Measurements from ENCODE around the gene FOXP1. TPM values are rescaled to one million over a fixed set of nuclear protein-coding genes. Genes with fewer than 3 reads are reported as not detected.

FOXP1 gene
- total and polyA plus RNA-seq, 8 donors: 12.3 to 215 (median 117) TPM

- 78 to 88% (median 85%) methylated on average over 4 of the region's 4 CpGs for WGBS, 5 donors
- TF ChIP-seq POLR2A (IDR thresholded peaks at IDR 0.05) (no peak), CTCF (IDR thresholded peaks at IDR 0.05) (no peak), EP300 (IDR thresholded peaks at IDR 0.05) (no peak), POLR2AphosphoS5 (IDR thresholded peaks at IDR 0.05) (no peak)
- intact Hi-C loops (cut with DNase I; ENCODE audit: low total_unique reads): no loop called here
- Histone ChIP-seq H3K4me1 (peaks cover 31 to 66% (median 45%) of the 10 kb centered on the region in 4 donors), H3K36me3 (no peaks in the 10 kb centered on the region), H3K9me3 (no peaks in the 10 kb centered on the region), H3K27ac (peak overlapping the region; percentile 58 to 88 (median 76)), H3K4me3 (no peak overlapping the region), H3K27me3 (no peaks in the 10 kb centered on the region)
- DNase-seq: no peak
Observed at GRCh38 chr3:71211083-71211482, 372.4 kb downstream of the FOXP1 start.

- WGBS, 5 donors: 29 to 65% (median 59%) methylated on average over 4 of the region's 4 CpGs
- Histone ChIP-seq H3K4me3 (no peak overlapping the region), H3K27ac (peak overlapping the region; percentile 74 to 88 (median 79)), H3K4me1 (peaks cover 31 to 66% (median 47%) of the 10 kb centered on the region in 4 donors), H3K27me3 (no peaks in the 10 kb centered on the region), H3K9me3 (no peaks in the 10 kb centered on the region), H3K36me3 (no peaks in the 10 kb centered on the region)
- intact Hi-C loops (cut with DNase I; ENCODE audit: low total_unique reads): no loop called here
- peak in 1 of 2 donors; percentile 35 for DNase-seq
- peak; percentile 49 to 73 (median 59) for TF ChIP-seq POLR2AphosphoS5 (IDR thresholded peaks at IDR 0.05)
- TF ChIP-seq EP300 (IDR thresholded peaks at IDR 0.05): peak; percentile 38
- no peak for TF ChIP-seq POLR2A (IDR thresholded peaks at IDR 0.05)
- TF ChIP-seq CTCF (IDR thresholded peaks at IDR 0.05): peak in 3 of 7 experiments; percentile 7 to 18 (median 15)
Observed at GRCh38 chr3:71210257-71211007, 373.1 kb downstream of the FOXP1 start.

GRCh38 chr3:71208211-71209095 is 375.1 kb downstream of the FOXP1 start:
- Histone ChIP-seq H3K9me3 (no peaks in the 10 kb centered on the region), H3K4me1 (peaks cover 33 to 82% (median 60%) of the 10 kb centered on the region in 4 donors), H3K4me3 (no peak overlapping the region), H3K27me3 (no peaks in the 10 kb centered on the region), H3K36me3 (no peaks in the 10 kb centered on the region), H3K27ac (peak overlapping the region; percentile 43 to 88 (median 76))
- WGBS, 5 donors: 18 to 39% (median 24%) methylated on average over 6 of the region's 6 CpGs
- DNase-seq: peak; percentile 31 to 84
- TF ChIP-seq POLR2A (IDR thresholded peaks at IDR 0.05) (no peak), CTCF (IDR thresholded peaks at IDR 0.05) (no peak), POLR2AphosphoS5 (IDR thresholded peaks at IDR 0.05) (peak in 1 of 3 donors; percentile 66), EP300 (IDR thresholded peaks at IDR 0.05) (no peak)
- intact Hi-C loops (cut with DNase I; ENCODE audit: low total_unique reads): no loop called here

GRCh38 chr3:71207632-71208031 is 375.9 kb downstream of the FOXP1 start:
- H3K27ac ChIP-seq: peak overlapping the region; percentile 63 to 88 (median 76)
- H3K9me3 ChIP-seq: no peaks in the 10 kb centered on the region
- TF ChIP-seq POLR2A (IDR thresholded peaks at IDR 0.05) (no peak), POLR2AphosphoS5 (IDR thresholded peaks at IDR 0.05) (peak in 2 of 3 donors; percentile 25 to 46)
- intact Hi-C loops (cut with DNase I; ENCODE audit: low total_unique reads): no loop called here
- no peak for DNase-seq
- H3K4me1 ChIP-seq: peaks cover 41 to 90% (median 68%) of the 10 kb centered on the region in 4 donors
- H3K27me3 ChIP-seq: no peaks in the 10 kb centered on the region
- 31 to 79% (median 43%) methylated on average over 3 of the region's 3 CpGs for WGBS, 5 donors
- no peaks in the 10 kb centered on the region for H3K36me3 ChIP-seq
- H3K4me3 ChIP-seq: no peak overlapping the region
